Lung (tissue), 12 donors: ENCODE results near the gene DLG1. TPM values are rescaled to one million over a fixed set of nuclear protein-coding genes. Genes with fewer than 3 reads are reported as not detected.

ENCODE experiments used
- ATAC-seq: fragments of 200-7000 bp; cut with Tn5 transposase; one replicate; pipeline ENCODE4 v1.9.1; 2020; ENCODE audit warnings: moderate number of reproducible peaks; ENCODE audit not compliant: insufficient read depth, low FRiP score
- DNase-seq, 3 donors: peaks; one replicate each; pipeline ENCODE4 v3.0.0-alpha.2; 2013 to 2017
- H3K27ac ChIP-seq, 2 donors: one replicate each; pipeline ENCODE4 v1.5.1; 2013; ENCODE audit warnings: mild to moderate bottlenecking in 2 of 2, moderate library complexity in 2 of 2, control low read depth in 1 of 2, inconsistent platforms in 1 of 2, low read depth in 1 of 2, low read length in 1 of 2
- H3K27me3 ChIP-seq, 3 donors: one replicate each; pipeline ENCODE4 v1.5.1; 2013; ENCODE audit warnings: low read length in 2 of 3; ENCODE audit not compliant: control insufficient read depth in 3 of 3, insufficient read depth in 3 of 3
- H3K36me3 ChIP-seq, 4 donors: one replicate each; pipeline ENCODE4 v1.5.1; 2013; ENCODE audit warnings: low read length in 4 of 4, mild to moderate bottlenecking in 1 of 4, moderate library complexity in 1 of 4; ENCODE audit not compliant: control insufficient read depth in 4 of 4, insufficient read depth in 4 of 4
- H3K4me1 ChIP-seq, 5 donors: one replicate each; pipeline ENCODE4 v1.5.1; 2013; ENCODE audit warnings: low read length in 5 of 5, mild to moderate bottlenecking in 2 of 5, moderate library complexity in 1 of 5; ENCODE audit not compliant: control insufficient read depth in 5 of 5, insufficient read depth in 5 of 5
- H3K4me3 ChIP-seq: one replicate; pipeline ENCODE4 v1.5.1; 2013; ENCODE audit warnings: mild to moderate bottlenecking, control low read depth, moderate library complexity
- H3K9ac ChIP-seq, 2 donors: one replicate each; pipeline ENCODE4 v1.5.1; 2013; ENCODE audit warnings: low read length in 2 of 2, control low read depth in 1 of 2; ENCODE audit not compliant: insufficient read depth in 1 of 2
- H3K9me3 ChIP-seq, 4 donors: one replicate each; pipeline ENCODE4 v1.5.1; 2013; ENCODE audit warnings: low read length in 3 of 4, mild to moderate bottlenecking in 1 of 4, moderate library complexity in 1 of 4; ENCODE audit not compliant: control insufficient read depth in 4 of 4, insufficient read depth in 3 of 4
- CTCF ChIP-seq: IDR thresholded peaks from 2 replicates; pipeline ENCODE4 v1.5.1; 2012; ENCODE audit warnings: mild to moderate bottlenecking; ENCODE audit errors: control extremely low read depth, extremely low read depth
- WGBS, 2 donors: extraction: QIAGEN DNeasy Blood & Tissue Kit; methylation state at CpG; one replicate each; pipeline ENCODE4 v1.1.7; 2013; 5-methylcytosine and 5-hydroxymethylcytosine counted together
- polyA plus RNA-seq, 2 donors: library from polyadenylated mRNA; stranded (reverse); fragments of 200-250 nt; gene quantifications; one replicate each; pipeline ENCODE4 v1.2.1, GENCODE V29; 2013
- total RNA-seq, 2 donors: library from RNA; depleted of rRNA in 1 of 2; stranded (reverse); fragments of >200 nt in 1 of 2; gene quantifications; one replicate each; pipeline ENCODE4 v1.2.1, GENCODE V29; 2014 to 2021
- donor health status: control.
- donor health status: control.
- donor health status: Bipolar disorder and iron deficiency.
- donor health status: healthy.
- donor health status: DM: yes; HTN: yes; CAD: no.

The DLG1 gene
- total and polyA plus RNA-seq, 4 donors, result 16.0 to 114 (median 45.7) TPM

GRCh38 chr3:197028728-197029510, 269.5 kb downstream of the DLG1 start:
- no peaks in the 10 kb centered on the region for H3K9me3 ChIP-seq
- H3K9ac ChIP-seq, result no peak overlapping the region
- H3K4me1 ChIP-seq, result peaks cover 0 to 8% (median 0%) of the 10 kb centered on the region in 5 donors
- ATAC-seq, result no peak
- H3K27ac ChIP-seq, result peak overlapping the region in 1 of 2 donors; percentile 50
- WGBS, 2 donors, result 5 to 6% methylated on average over 58 to 67 of the region's 67 CpGs
- DNase-seq, result peak in 2 of 3 donors; percentile 11 to 13
- TF ChIP-seq CTCF, result no peak
- peaks cover 0 to 13% (median 2%) of the 10 kb centered on the region in 3 donors for H3K27me3 ChIP-seq
- H3K4me3 ChIP-seq, result no peak overlapping the region
- H3K36me3 ChIP-seq, result no peaks in the 10 kb centered on the region

- Histone ChIP-seq H3K4me1 (peaks cover 0 to 14% (median 0%) of the 10 kb centered on the region in 5 donors), H3K27ac (no peak overlapping the region), H3K9ac (no peak overlapping the region), H3K4me3 (no peak overlapping the region), H3K36me3 (no peaks in the 10 kb centered on the region), H3K9me3 (no peaks in the 10 kb centered on the region), H3K27me3 (peaks cover 0 to 13% (median 2%) of the 10 kb centered on the region in 3 donors)
- TF ChIP-seq CTCF, result no peak
- no peak for ATAC-seq
- WGBS, 2 donors, result 84 to 87% methylated on average over 22 of the region's 22 CpGs
- DNase-seq, result no peak
These were observed 270.3 kb downstream of the DLG1 start for GRCh38 chr3:197027896-197028727.

- WGBS, 2 donors, result 94 to 96% methylated on average over 29 of the region's 29 CpGs
- DNase-seq (no peak), ATAC-seq (no peak)
- Histone ChIP-seq H3K9me3 (no peaks in the 10 kb centered on the region), H3K9ac (no peak overlapping the region), H3K36me3 (no peaks in the 10 kb centered on the region), H3K27me3 (peaks cover 0 to 13% (median 2%) of the 10 kb centered on the region in 3 donors), H3K4me3 (no peak overlapping the region), H3K4me1 (peaks cover 0 to 22% (median 0%) of the 10 kb centered on the region in 5 donors), H3K27ac (no peak overlapping the region)
- no peak for TF ChIP-seq CTCF
These were observed 271.1 kb downstream of the DLG1 start for GRCh38 chr3:197027151-197027895.
